HCT116 (cell line): ENCODE results near the gene AUTS2. TPM values are rescaled to one million over a fixed set of nuclear protein-coding genes. Genes with fewer than 3 reads are reported as not detected.
"Not testable (repeated sequence)": the region's sequence is repeated elsewhere in the genome, so short reads cannot be mapped to it uniquely, and the experiment has no call there.

Source experiments
- ATAC-seq: fragments of 200-7000 bp; cut with Tn5 transposase; 2 replicates; pipeline ENCODE4 v1.9.1; 2020; ENCODE audit warnings: mild to moderate bottlenecking, moderate library complexity
- BruUV-seq: library from RNA; stranded (reverse); fragments of 400-500 nt; replicated peaks from 2 replicates; lab custom pipeline; 2021; lab: Mats Ljungman, UMichigan
- CTCF ChIA-PET: fragments of 300-600 bp; sonication (Branson Sonifier 250); formaldehyde crosslinking; loops from one replicate; lab custom pipeline; 2021; ENCODE audit warnings: antibody characterized with exemption; lab: Charles Lee
- POLR2A ChIA-PET: fragments of 300-600, 350-600 bp; sonication (Branson Sonifier 250); formaldehyde crosslinking; loops from one replicate; lab custom pipeline; 2021; ENCODE audit warnings: antibody characterized with exemption; lab: Charles Lee
- RAD21 ChIA-PET, 2 experiments: fragments of 300-600 bp; sonication (Branson Sonifier 250); formaldehyde crosslinking; loops; one replicate each; lab custom pipeline; 2023; ENCODE audit warnings: low total read pairs in 2 of 2; ENCODE audit not compliant: uncharacterized antibody in 2 of 2, unreplicated experiment in 2 of 2, low non-redundant PET in 1 of 2; lab: Charles Lee
- DNase-seq: peaks from one replicate; pipeline ENCODE4 v3.0.0-alpha.2; 2010; ENCODE audit warnings: low read depth, low spot score
- H2AFZ ChIP-seq: fragments of 200-600 bp; shearing (Covaris generic), sonication (generic); 2 replicates; pipeline ENCODE4 v1.6.1; 2017; ENCODE audit warnings: low read depth, mixed run types, mixed read lengths, antibody characterized with exemption, low read length; ENCODE audit not compliant: poor library complexity, severe bottlenecking
- H3K27ac ChIP-seq: 2 replicates; pipeline ENCODE4 v1.5.1; 2012; ENCODE audit warnings: low read depth, low read length
- H3K27me3 ChIP-seq: fragments of 200-600 bp; sonication (generic); 2 replicates; pipeline ENCODE4 v1.6.1; 2016; ENCODE audit warnings: mixed run types, low read length, mixed read lengths; ENCODE audit not compliant: insufficient read depth
- H3K36me3 ChIP-seq, 2 experiments: fragments of 200-500 bp in 1 of 2; fragments of 200-600 bp in 1 of 2; sonication (Bioruptor generic) in 1 of 2; sonication (generic) in 1 of 2; 2 replicates each; pipeline versions ENCODE4 v1.5.1 to v1.6.1; 2014 to 2016; ENCODE audit warnings: low read length in 2 of 2, inconsistent platforms in 1 of 2, mixed read lengths in 1 of 2, mixed run types in 1 of 2; ENCODE audit not compliant: insufficient read depth in 2 of 2, control insufficient read depth in 1 of 2
- H3K4me1 ChIP-seq, 2 experiments: fragments of 200-600 bp in 1 of 2; sonication (generic) in 1 of 2; 2 replicates each; pipeline versions ENCODE4 v1.5.1 to v1.6.1; 2012 to 2017; ENCODE audit warnings: low read length in 2 of 2, inconsistent platforms in 1 of 2, mild to moderate bottlenecking in 1 of 2, mixed read lengths in 1 of 2, mixed run types in 1 of 2, moderate library complexity in 1 of 2; ENCODE audit not compliant: insufficient read depth in 2 of 2, control insufficient read depth in 1 of 2
- H3K4me2 ChIP-seq: fragments of 200-600 bp; sonication (generic); 2 replicates; pipeline ENCODE4 v1.6.1; 2017; ENCODE audit warnings: mixed run types, low read length, mixed read lengths
- H3K4me3 ChIP-seq, 2 experiments: fragments of 200-600 bp in 1 of 2; sonication (generic) in 1 of 2; replicated peaks in 1 of 2; 2 replicates each; pipeline ENCODE4 v1.5.1; 2011 to 2016; ENCODE audit warnings: low read length in 2 of 2, control low read depth in 1 of 2, low read depth in 1 of 2, mild to moderate bottlenecking in 1 of 2, mixed read lengths in 1 of 2, mixed run types in 1 of 2
- H3K79me2 ChIP-seq: fragments of 200-600 bp; sonication (generic); 2 replicates; pipeline ENCODE4 v1.6.1; 2017; ENCODE audit warnings: mild to moderate bottlenecking, mixed run types, low read length, moderate library complexity, mixed read lengths; ENCODE audit not compliant: insufficient read depth
- H3K9ac ChIP-seq: fragments of 200-600 bp; sonication (generic); 2 replicates; pipeline ENCODE4 v1.6.1; 2016; ENCODE audit warnings: low read length, mixed read lengths
- H3K9me2 ChIP-seq: fragments of 200-600 bp; sonication (generic), shearing (Covaris generic); 2 replicates; pipeline ENCODE4 v1.6.1; 2017; ENCODE audit warnings: mixed run types, mild to moderate bottlenecking, moderate library complexity; ENCODE audit not compliant: insufficient read depth
- H3K9me3 ChIP-seq, 2 experiments: fragments of 200-500 bp in 1 of 2; fragments of 200-600 bp in 1 of 2; sonication (Bioruptor generic) in 1 of 2; sonication (generic) in 1 of 2; 2 replicates each; pipeline ENCODE4 v1.6.1; 2014 to 2017; ENCODE audit warnings: low read length in 2 of 2, mixed read lengths in 2 of 2, inconsistent platforms in 1 of 2, low read depth in 1 of 2, mild to moderate bottlenecking in 1 of 2, mixed run types in 1 of 2, moderate library complexity in 1 of 2; ENCODE audit not compliant: control insufficient read depth in 1 of 2, insufficient read depth in 1 of 2
- H4K20me1 ChIP-seq: fragments of 200-600 bp; sonication (generic), shearing (Covaris generic); 2 replicates; pipeline ENCODE4 v1.6.1; 2017; ENCODE audit warnings: mixed run types, mild to moderate bottlenecking, moderate library complexity; ENCODE audit not compliant: insufficient read depth
- CEBPB ChIP-seq: IDR thresholded peaks from 2 replicates; pipeline ENCODE4 v1.6.1; 2012; ENCODE audit warnings: low read depth
- CTCF ChIP-seq, 3 experiments: fragments of 200-600 bp in 1 of 3; sonication (generic) in 1 of 3; IDR thresholded peaks in 2 of 3; conservative IDR thresholded peaks in 1 of 3; 2 replicates each; pipeline ENCODE4 v1.5.1; 2012 to 2017; ENCODE audit warnings: low read depth in 2 of 3, low read length in 2 of 3, antibody characterized with exemption in 1 of 3, borderline replicate concordance in 1 of 3, control low read depth in 1 of 3, mild to moderate bottlenecking in 1 of 3, mixed read lengths in 1 of 3, mixed run types in 1 of 3, moderate library complexity in 1 of 3; ENCODE audit not compliant: insufficient read depth in 1 of 3
- EZH2 ChIP-seq: fragments of 200-600 bp; sonication (generic); IDR thresholded peaks from 2 replicates; pipeline ENCODE4 v1.6.1; 2017; ENCODE audit warnings: antibody characterized with exemption, mixed run types
- FOSL1 ChIP-seq: IDR thresholded peaks from 2 replicates; pipeline ENCODE4 v1.6.1; 2012; ENCODE audit warnings: low read depth
- JUND ChIP-seq: IDR thresholded peaks from 2 replicates; pipeline ENCODE4 v1.6.1; 2012
- SIN3A ChIP-seq: IDR thresholded peaks from 2 replicates; pipeline ENCODE4 v1.6.1; 2012; ENCODE audit warnings: low read depth
- YY1 ChIP-seq: IDR thresholded peaks from 2 replicates; pipeline ENCODE4 v1.6.1; 2011; ENCODE audit warnings: low read length, low read depth, moderate library complexity, mild to moderate bottlenecking; ENCODE audit not compliant: insufficient replicate concordance; ENCODE audit errors: extremely low read depth
- ZBTB33 ChIP-seq: IDR thresholded peaks from 2 replicates; pipeline ENCODE4 v1.6.1; 2011; ENCODE audit warnings: mild to moderate bottlenecking, low read length, moderate library complexity; ENCODE audit not compliant: insufficient replicate concordance; ENCODE audit errors: extremely low read depth
- intact Hi-C: fragments of 100-400 bp; cut with micrococcal nuclease; formaldehyde crosslinking; loops from 2 replicates; pipeline ENCODE4 v1.10.0; 2022
- total RNA-seq: library from RNA; stranded (reverse); gene quantifications from one replicate; pipeline ENCODE4 v1.2.1, GENCODE V29; 2021; ENCODE audit not compliant: unreplicated experiment

The AUTS2 gene
- total RNA-seq, 1 experiment from 2014 or later: 0.93 TPM

GRCh38 chr7:70270149-70270548 is 671.9 kb downstream of the AUTS2 start:
- H3K4me3 ChIP-seq: no peak overlapping the region
- no TSS peak for BruUV-seq
- RAD21 ChIA-PET: no interaction called here
- no peak for DNase-seq
- H3K9ac ChIP-seq: no peak overlapping the region
- H2AFZ ChIP-seq: no peak overlapping the region
- no peaks in the 10 kb centered on the region for H3K79me2 ChIP-seq
- intact Hi-C loops: no loop called here
- TF ChIP-seq CTCF (IDR thresholded peaks at IDR 0.05 in 2 of 3, conservative IDR thresholded peaks at IDR 0.05 in 1 of 3; ENCODE audit: borderline replicate concordance in 1 of 3, insufficient read depth in 1 of 3, low read depth in 2 of 3, low read length in 2 of 3): no peak
- POLR2A ChIA-PET: no interaction called here
- CTCF ChIA-PET: no interaction called here
- H3K27ac ChIP-seq: no peak overlapping the region
- no peaks in the 10 kb centered on the region for H3K4me1 ChIP-seq
- no peaks in the 10 kb centered on the region for H3K27me3 ChIP-seq
- H3K9me2 ChIP-seq: no peaks in the 10 kb centered on the region
- no peaks in the 10 kb centered on the region for H3K36me3 ChIP-seq
- H3K9me3 ChIP-seq: peaks cover 4 to 11% of the 10 kb centered on the region in 2 experiments; a peak in 2 of 4 replicates
- ATAC-seq: no peak
- H3K4me2 ChIP-seq: no peak overlapping the region
- H4K20me1 ChIP-seq: no peaks in the 10 kb centered on the region

- Histone ChIP-seq H3K79me2 (no peaks in the 10 kb centered on the region), H3K36me3 (no peaks in the 10 kb centered on the region), H3K27ac (no peak overlapping the region), H3K9me2 (no peaks in the 10 kb centered on the region), H3K9me3 (peaks cover 4 to 9% of the 10 kb centered on the region in 2 experiments; a peak in 2 of 4 replicates), H3K27me3 (no peaks in the 10 kb centered on the region), H3K4me2 (no peak overlapping the region), H2AFZ (no peak overlapping the region), H4K20me1 (no peaks in the 10 kb centered on the region), H3K4me1 (no peaks in the 10 kb centered on the region), H3K4me3 (no peak overlapping the region), H3K9ac (no peak overlapping the region)
- intact Hi-C loops: no loop called here
- no TSS peak for BruUV-seq
- ChIA-PET CTCF (no interaction called here), POLR2A (no interaction called here), RAD21 (no interaction called here)
- TF ChIP-seq YY1 (no peak), CEBPB (no peak), ZBTB33 (no peak), SIN3A (no peak), FOSL1 (no peak), JUND (no peak), EZH2 (no peak)
- ATAC-seq (no peak), DNase-seq (no peak)
Observed at GRCh38 chr7:70271617-70272081, 673.4 kb downstream of the AUTS2 start.

GRCh38 chr7:70275570-70275969 is 677.3 kb downstream of the AUTS2 start:
- DNase-seq, POLR2A ChIA-PET, H3K9ac ChIP-seq, H3K79me2 ChIP-seq, CTCF ChIA-PET, ATAC-seq, H3K27ac ChIP-seq, H3K4me3 ChIP-seq, H3K9me2 ChIP-seq, H3K4me2 ChIP-seq, H2AFZ ChIP-seq, BruUV-seq, H3K4me1 ChIP-seq, H4K20me1 ChIP-seq, H3K27me3 ChIP-seq, H3K36me3 ChIP-seq, intact Hi-C loops, RAD21 ChIA-PET: not testable (repeated sequence)
- H3K9me3 ChIP-seq: peaks cover 0 to 18% of the 10 kb centered on the region in 2 experiments; a peak in 2 of 4 replicates
